T-helper 22 cell (primary cell): ENCODE results near the gene RPH3AL.
"Not testable (repeated sequence)": the region's sequence is repeated elsewhere in the genome, so short reads cannot be mapped to it uniquely, and the experiment has no call there.

Experiments used
- DNase-seq: peaks from one replicate; pipeline ENCODE4 v3.0.0-alpha.2; 2020; ENCODE audit warnings: low read depth

RPH3AL gene

GRCh38 chr17:319266-319665, 33.3 kb downstream of the RPH3AL start:
- no peak for DNase-seq

GRCh38 chr17:317070-317469, 35.5 kb downstream of the RPH3AL start:
- DNase-seq: not testable (repeated sequence)

GRCh38 chr17:315399-315798, 37.2 kb downstream of the RPH3AL start:
- DNase-seq: not testable (repeated sequence)

GRCh38 chr17:314614-314944, 38.0 kb downstream of the RPH3AL start:
- DNase-seq: not testable (repeated sequence)

GRCh38 chr17:313911-314613, 38.5 kb downstream of the RPH3AL start:
- no peak for DNase-seq

GRCh38 chr17:313231-313630, 39.4 kb downstream of the RPH3AL start:
- DNase-seq: no peak

- DNase-seq: no peak
Measured at GRCh38 chr17:312476-313148, 40.0 kb downstream of the RPH3AL start.

- DNase-seq: no peak
Measured at GRCh38 chr17:311119-311782, 41.4 kb downstream of the RPH3AL start.

- no peak for DNase-seq
Measured at GRCh38 chr17:310111-311010, 42.2 kb downstream of the RPH3AL start.

- DNase-seq: no peak
Measured at GRCh38 chr17:309361-309888, 43.2 kb downstream of the RPH3AL start.

- no peak for DNase-seq
Measured at GRCh38 chr17:307741-308507, 44.7 kb downstream of the RPH3AL start.

GRCh38 chr17:307295-307691, 45.3 kb downstream of the RPH3AL start:
- DNase-seq: no peak

- DNase-seq: no peak
Measured at GRCh38 chr17:306536-307294, 45.9 kb downstream of the RPH3AL start.

- DNase-seq: no peak
Measured at GRCh38 chr17:306116-306515, 46.5 kb downstream of the RPH3AL start.

- no peak for DNase-seq
Measured at GRCh38 chr17:305090-305976, 47.3 kb downstream of the RPH3AL start.

GRCh38 chr17:304461-304860, 48.1 kb downstream of the RPH3AL start:
- no peak for DNase-seq

GRCh38 chr17:303168-303567, 49.4 kb downstream of the RPH3AL start:
- no peak for DNase-seq

- DNase-seq: no peak
Measured at GRCh38 chr17:302300-302698, 50.3 kb downstream of the RPH3AL start.

GRCh38 chr17:301681-302299, 50.8 kb downstream of the RPH3AL start:
- DNase-seq: no peak
